H9 (cell line): ENCODE data around the gene TUBB8. TPM values are rescaled to one million over a fixed set of nuclear protein-coding genes. Genes with fewer than 3 reads are reported as not detected.

ENCODE experiments used
- DNase-seq: peaks from one replicate; pipeline ENCODE4 v3.0.0-alpha.2; 2017
- H2AFZ ChIP-seq: one replicate; pipeline ENCODE4 v1.6.1; 2013; ENCODE audit warnings: mild to moderate bottlenecking, low read length, control low read depth, moderate library complexity
- H2AK5ac ChIP-seq: 2 replicates; pipeline ENCODE4 v1.6.1; 2013; ENCODE audit warnings: low read length, control low read depth, mixed read lengths; ENCODE audit not compliant: insufficient read length
- H2BK120ac ChIP-seq: one replicate; pipeline ENCODE4 v1.6.1; 2013; ENCODE audit warnings: low read depth, mild to moderate bottlenecking, low read length, control low read depth, inconsistent platforms; ENCODE audit not compliant: poor library complexity, severe bottlenecking
- H2BK12ac ChIP-seq: 2 replicates; pipeline ENCODE4 v1.6.1; 2013; ENCODE audit warnings: low read length, control low read depth, mixed read lengths, low read depth; ENCODE audit not compliant: insufficient read length
- H2BK15ac ChIP-seq: 2 replicates; pipeline ENCODE4 v1.6.1; 2013; ENCODE audit warnings: low read depth, low read length, control low read depth
- H2BK20ac ChIP-seq: one replicate; pipeline ENCODE4 v1.6.1; 2013; ENCODE audit warnings: low read depth, mild to moderate bottlenecking, low read length, control low read depth, inconsistent platforms; ENCODE audit not compliant: poor library complexity, severe bottlenecking
- H2BK5ac ChIP-seq: 2 replicates; pipeline ENCODE4 v1.6.1; 2013; ENCODE audit warnings: low read length, control low read depth, mixed read lengths; ENCODE audit not compliant: insufficient read length
- H3K14ac ChIP-seq: 2 replicates; pipeline ENCODE4 v1.6.1; 2013; ENCODE audit warnings: low read length, control low read depth; ENCODE audit not compliant: insufficient read depth
- H3K18ac ChIP-seq: 2 replicates; pipeline ENCODE4 v1.6.1; 2013; ENCODE audit warnings: low read depth, mild to moderate bottlenecking, mixed read lengths, low read length, control low read depth; ENCODE audit not compliant: insufficient read length
- H3K23ac ChIP-seq: 2 replicates; pipeline ENCODE4 v1.6.1; 2013; ENCODE audit warnings: low read length, control low read depth, mixed read lengths, low read depth; ENCODE audit not compliant: insufficient read length
- H3K23me2 ChIP-seq: 2 replicates; pipeline ENCODE4 v1.6.1; 2013; ENCODE audit warnings: low read depth, mild to moderate bottlenecking, mixed read lengths, low read length, control low read depth; ENCODE audit not compliant: insufficient read length, poor library complexity, severe bottlenecking
- H3K27ac ChIP-seq: 2 replicates; pipeline ENCODE4 v1.5.1; 2013; ENCODE audit warnings: low read length, control low read depth, mixed read lengths, low read depth; ENCODE audit not compliant: insufficient read length
- H3K27me3 ChIP-seq: 2 replicates; pipeline ENCODE4 v1.6.1; 2013; ENCODE audit warnings: low read length, control low read depth, inconsistent platforms; ENCODE audit not compliant: insufficient read depth
- H3K4ac ChIP-seq: 2 replicates; pipeline ENCODE4 v1.6.1; 2013; ENCODE audit warnings: low read depth, mild to moderate bottlenecking, control low read depth, inconsistent platforms, low read length, moderate library complexity
- H3K4me1 ChIP-seq: 2 replicates; pipeline ENCODE4 v1.6.1; 2013; ENCODE audit warnings: low read length, control low read depth, inconsistent platforms; ENCODE audit not compliant: insufficient read depth
- H3K4me2 ChIP-seq: 2 replicates; pipeline ENCODE4 v1.6.1; 2013; ENCODE audit warnings: low read length, control low read depth, mixed read lengths; ENCODE audit not compliant: insufficient read length, insufficient read depth
- H3K56ac ChIP-seq: 2 replicates; pipeline ENCODE4 v1.6.1; 2013; ENCODE audit warnings: low read depth, mild to moderate bottlenecking, mixed read lengths, low read length, control low read depth; ENCODE audit not compliant: insufficient read length
- H3K79me1 ChIP-seq: 2 replicates; pipeline ENCODE4 v1.6.1; 2013; ENCODE audit warnings: low read depth, mild to moderate bottlenecking, moderate library complexity, low read length, control low read depth, inconsistent platforms; ENCODE audit not compliant: insufficient read depth, poor library complexity, severe bottlenecking
- H3K79me2 ChIP-seq: 2 replicates; pipeline ENCODE4 v1.6.1; 2013; ENCODE audit warnings: low read length, control low read depth, inconsistent platforms; ENCODE audit not compliant: insufficient read depth
- H3K9ac ChIP-seq: 2 replicates; pipeline ENCODE4 v1.6.1; 2013; ENCODE audit warnings: low read length, control low read depth, mixed read lengths; ENCODE audit not compliant: insufficient read length; ENCODE audit errors: extremely low read depth
- H3K9me3 ChIP-seq: one replicate; pipeline ENCODE4 v1.6.1; 2013; ENCODE audit warnings: low read depth, low read length, inconsistent platforms; ENCODE audit not compliant: control insufficient read depth
- H3T11ph ChIP-seq: one replicate; pipeline ENCODE4 v1.6.1; 2013; ENCODE audit warnings: mild to moderate bottlenecking, low read length, control low read depth, inconsistent platforms
- H4K20me1 ChIP-seq: one replicate; pipeline ENCODE4 v1.6.1; 2013; ENCODE audit not compliant: control insufficient read depth, insufficient read length, insufficient read depth
- H4K5ac ChIP-seq: 2 replicates; pipeline ENCODE4 v1.6.1; 2013; ENCODE audit warnings: low read depth, mild to moderate bottlenecking, mixed read lengths, low read length, control low read depth; ENCODE audit not compliant: insufficient read length
- H4K8ac ChIP-seq: replicated peaks from 2 replicates; pipeline ENCODE4 v1.6.1; 2013; ENCODE audit warnings: low read length, control low read depth, mixed read lengths, low read depth; ENCODE audit not compliant: insufficient read length
- H4K91ac ChIP-seq: 2 replicates; pipeline ENCODE4 v1.6.1; 2013; ENCODE audit warnings: low read depth, mild to moderate bottlenecking, moderate library complexity, mixed read lengths, low read length, control low read depth; ENCODE audit not compliant: insufficient read length
- H3K27ac Mint-ChIP-seq, 3 experiments: 2 replicates in 2 of 3; 3 replicates in 1 of 3; pipeline ENCODE4 v1.8.0; 2020 to 2021; ENCODE audit warnings: mixed read lengths in 3 of 3, mild to moderate bottlenecking in 1 of 3, moderate library complexity in 1 of 3
- H3K27me3 Mint-ChIP-seq: 2 replicates; pipeline ENCODE4 v1.8.0; 2021; ENCODE audit warnings: low read depth, mild to moderate bottlenecking, moderate library complexity, mixed read lengths
- H3K36me3 Mint-ChIP-seq, 3 experiments: 2 replicates in 2 of 3; 3 replicates in 1 of 3; pipeline ENCODE4 v1.8.0; 2020 to 2021; ENCODE audit warnings: low read depth in 3 of 3, mixed read lengths in 3 of 3; ENCODE audit not compliant: insufficient read depth in 1 of 3
- H3K4me1 Mint-ChIP-seq, 2 experiments: 2 replicates each; pipeline ENCODE4 v1.8.0; 2020; ENCODE audit warnings: mixed read lengths in 2 of 2
- H3K4me3 Mint-ChIP-seq, 2 experiments: 2 replicates in 1 of 2; 3 replicates in 1 of 2; pipeline ENCODE4 v1.8.0; 2020 to 2021; ENCODE audit warnings: mild to moderate bottlenecking in 2 of 2, mixed read lengths in 2 of 2, moderate library complexity in 1 of 2
- H3K9me3 Mint-ChIP-seq, 2 experiments: 2 replicates in 1 of 2; 3 replicates in 1 of 2; pipeline ENCODE4 v1.8.0; 2020; ENCODE audit warnings: mild to moderate bottlenecking in 2 of 2, mixed read lengths in 2 of 2, moderate library complexity in 1 of 2
- CTCF ChIP-seq: fragments of 200-600 bp; sonication (generic); conservative IDR thresholded peaks from 3 replicates; pipeline ENCODE4 v1.8.0; 2021; ENCODE audit warnings: antibody characterized with exemption, mild to moderate bottlenecking
- WGBS: extraction: QIAGEN DNeasy Blood & Tissue Kit; methylation state at CpG from one replicate; pipeline ENCODE4 v1.1.7; 2013; ENCODE audit warnings: missing lambda C conversion rate, low lambda C conversion rate, mixed read lengths; ENCODE audit not compliant: insufficient read length; ENCODE audit errors: extremely low coverage; 5-methylcytosine and 5-hydroxymethylcytosine counted together
- total RNA-seq: library from RNA; stranded (reverse); gene quantifications from 2 replicates; pipeline ENCODE4 v1.2.1, GENCODE V29; 2021

The TUBB8 gene
- total RNA-seq, 1 experiment from 2014 or later, result 0.22 TPM

GRCh38 chr10:79532-80215, 30.6 kb upstream of the TUBB8 start:
- no peaks in the 10 kb centered on the region for H3K79me1 ChIP-seq
- H3K9me3 Mint-ChIP-seq, result peaks cover 0 to 41% of the 10 kb centered on the region in 2 experiments; a peak in 2 of 5 replicates
- H2AFZ ChIP-seq, result no peak overlapping the region
- H3K23ac ChIP-seq, result no peak overlapping the region
- H3K9me3 ChIP-seq, result no peaks in the 10 kb centered on the region
- H3K79me2 ChIP-seq, result no peaks in the 10 kb centered on the region
- no peak overlapping the region for H3K14ac ChIP-seq
- DNase-seq, result no peak
- no peak overlapping the region for H3K18ac ChIP-seq
- H3K4me3 Mint-ChIP-seq, result no peak overlapping the region
- H3K36me3 Mint-ChIP-seq, result no peaks in the 10 kb centered on the region; a peak in 1 of 7 replicates
- no peak overlapping the region for H4K91ac ChIP-seq
- H3K27me3 ChIP-seq, result no peaks in the 10 kb centered on the region
- no peaks in the 10 kb centered on the region for H3K4me1 Mint-ChIP-seq
- no peak overlapping the region for H3K27ac ChIP-seq
- H3K4ac ChIP-seq, result no peak overlapping the region
- TF ChIP-seq CTCF, result no peak
- no peaks in the 10 kb centered on the region for H4K20me1 ChIP-seq
- H2BK12ac ChIP-seq, result no peak overlapping the region
- peaks cover 27% of the 10 kb centered on the region for H3K27me3 Mint-ChIP-seq
- H2BK15ac ChIP-seq, result no peak overlapping the region
- H2AK5ac ChIP-seq, result no peak overlapping the region
- no peak overlapping the region for H2BK120ac ChIP-seq
- no peak overlapping the region for H4K8ac ChIP-seq
- no peak overlapping the region for H4K5ac ChIP-seq
- WGBS, result no CpG with 5 or more reads among the region's 4 CpGs
- H3K4me2 ChIP-seq, result no peak overlapping the region
- peaks cover 4% of the 10 kb centered on the region for H3K23me2 ChIP-seq
- H3K4me1 ChIP-seq, result no peaks in the 10 kb centered on the region
- H2BK20ac ChIP-seq, result no peak overlapping the region
- no peak overlapping the region for H3K56ac ChIP-seq
- no peak overlapping the region for H3K9ac ChIP-seq
- no peak overlapping the region for H2BK5ac ChIP-seq
- H3K27ac Mint-ChIP-seq, result no peak overlapping the region
- no peak overlapping the region for H3T11ph ChIP-seq
